NCI-H2227 treated with DMSO at 0.1 percent for 48 hours (cell line): ENCODE measurements around the gene PRR5L.
A peak's percentile ranks its signal among the peaks of the same experiment; 100 is the strongest.

ENCODE experiments used
- DNase-seq: peaks from one replicate; lab custom pipeline; 2025; lab: John Stamatoyannopoulos, UW

Gene PRR5L

DNA sequence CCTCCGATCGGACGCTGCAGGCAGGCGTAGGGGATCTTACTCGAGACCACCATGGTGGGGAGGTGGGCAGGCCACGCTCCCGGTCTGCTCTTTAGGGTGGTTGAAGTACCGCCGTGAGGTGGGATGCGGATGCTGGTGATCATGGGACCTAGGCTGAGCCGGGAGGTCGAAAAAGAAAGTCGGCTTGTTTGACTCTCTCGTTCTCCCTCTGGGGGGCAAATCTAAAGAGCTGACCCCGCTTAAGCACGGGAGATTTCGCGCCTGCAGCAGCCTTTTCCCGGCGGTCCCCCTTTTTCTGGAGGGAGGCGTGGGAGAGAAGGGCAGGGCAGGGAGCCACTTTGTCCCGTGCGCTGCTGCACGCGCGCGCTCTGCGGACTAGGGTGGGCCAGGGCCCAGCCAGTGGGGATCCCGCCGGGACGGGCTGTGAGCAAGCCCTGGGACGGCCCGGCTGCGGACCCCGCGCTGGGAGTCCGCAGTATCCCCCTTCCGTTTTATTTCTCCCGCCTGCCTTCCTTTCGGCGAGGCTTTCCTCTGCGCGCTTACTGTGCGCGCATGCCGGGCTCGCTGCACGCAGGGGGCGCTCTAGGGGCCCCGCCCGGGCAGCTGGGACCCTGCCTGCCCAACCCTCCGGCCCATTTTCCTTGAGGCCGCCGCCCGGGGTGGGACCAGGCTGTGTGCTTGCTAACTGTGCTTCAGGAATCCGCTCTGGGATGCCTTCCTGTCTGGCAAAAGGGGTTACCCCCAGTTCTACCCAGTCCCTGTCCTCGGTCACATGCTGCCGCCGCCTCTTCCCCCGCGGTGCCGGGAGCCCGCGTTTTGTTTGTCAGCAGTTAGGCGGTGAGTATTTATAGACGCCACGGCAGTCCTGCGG lies 81.0 kb downstream of the PRR5L start:
- peak; percentile 47 for DNase-seq

DNA sequence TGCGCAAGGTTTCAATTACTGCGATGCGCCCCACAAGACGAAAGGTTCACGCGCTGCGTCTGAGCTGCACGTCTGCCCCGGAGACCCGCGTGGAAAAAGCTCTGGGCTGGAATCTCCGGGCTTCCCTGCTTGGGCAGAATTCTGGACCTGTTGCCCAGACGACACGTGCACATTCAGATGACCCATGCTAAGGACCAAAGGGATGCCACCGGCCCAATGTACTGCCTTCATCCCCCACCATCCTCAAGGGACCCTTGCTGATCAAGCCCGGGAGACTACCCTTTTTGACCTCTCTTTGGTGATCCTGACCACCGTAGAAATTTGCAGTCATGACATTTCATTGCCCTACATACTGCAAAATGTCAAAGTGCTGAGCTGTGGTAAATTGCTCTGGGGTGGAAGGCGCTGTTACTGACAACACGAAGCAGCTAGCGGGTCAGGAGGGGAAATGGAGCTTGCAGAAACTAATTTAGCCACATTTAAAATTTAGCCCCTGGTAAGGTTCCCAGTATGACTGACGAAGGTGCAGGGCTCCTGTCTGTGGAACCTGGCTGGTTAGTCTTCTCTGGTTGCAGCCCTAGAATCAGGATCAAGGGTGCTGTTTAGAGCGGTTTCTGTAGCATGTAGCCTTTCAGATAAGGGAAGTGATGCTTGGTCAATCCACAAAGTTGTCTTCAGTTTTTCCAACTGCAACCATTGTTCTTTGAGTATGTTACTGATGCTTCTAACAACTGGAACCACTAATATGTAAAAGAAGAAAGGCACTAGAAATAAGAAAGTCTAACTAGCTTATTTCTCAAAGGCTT lies 81.9 kb downstream of the PRR5L start:
- DNase-seq: no peak

DNA sequence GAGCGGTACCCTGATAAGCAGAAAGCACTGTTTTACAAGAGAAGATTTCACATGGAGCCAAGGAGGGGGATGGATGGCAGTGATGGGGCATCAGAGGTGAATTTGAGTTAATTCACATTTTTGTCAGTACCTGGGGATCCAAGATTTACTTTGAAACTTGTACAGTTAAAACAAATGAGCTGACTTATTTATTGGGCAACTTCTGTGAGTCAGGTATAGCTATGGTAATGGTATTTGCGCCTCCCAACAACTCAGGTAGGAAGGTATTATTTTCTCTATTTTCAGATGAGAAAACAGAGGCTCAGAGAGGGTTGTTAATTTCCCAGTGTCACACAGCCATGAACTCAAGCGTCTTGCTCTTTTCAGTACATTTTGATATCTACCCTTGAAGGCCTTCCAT lies 83.6 kb downstream of the PRR5L start:
- no peak for DNase-seq

DNA sequence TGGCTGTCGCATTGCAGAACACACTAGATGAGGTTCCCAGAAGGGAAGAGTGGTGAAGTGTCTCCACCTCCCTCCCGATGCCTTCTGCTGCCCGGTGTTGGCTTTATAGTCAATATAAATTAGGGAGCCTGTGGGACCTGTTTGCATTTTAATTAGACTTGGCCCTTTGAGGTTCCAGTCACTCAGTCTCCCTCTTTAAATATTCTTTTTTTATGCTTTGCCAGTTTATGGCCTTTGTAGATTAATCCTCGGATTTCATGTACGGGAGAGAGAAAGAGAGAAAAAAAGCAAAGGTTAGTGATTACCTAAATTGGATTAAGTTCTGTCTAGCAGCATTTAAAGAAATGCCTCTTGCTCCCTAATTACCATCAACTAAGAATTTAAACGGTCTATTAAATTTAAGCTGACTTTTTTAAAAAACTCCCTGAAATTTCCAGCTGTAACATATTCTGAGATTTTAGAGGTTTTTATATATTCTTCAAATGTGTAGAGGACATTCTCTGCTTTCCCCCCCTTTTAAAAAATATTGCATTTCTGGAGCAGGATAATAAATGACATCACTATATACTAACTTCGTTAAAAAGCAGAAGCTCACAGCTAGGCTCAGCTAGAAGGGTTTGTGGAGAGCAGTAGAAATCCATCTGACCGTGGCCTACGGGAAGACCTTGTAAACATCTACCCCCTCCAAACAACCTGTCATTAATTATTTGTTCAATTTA lies 84.4 kb downstream of the PRR5L start:
- no peak for DNase-seq

DNA sequence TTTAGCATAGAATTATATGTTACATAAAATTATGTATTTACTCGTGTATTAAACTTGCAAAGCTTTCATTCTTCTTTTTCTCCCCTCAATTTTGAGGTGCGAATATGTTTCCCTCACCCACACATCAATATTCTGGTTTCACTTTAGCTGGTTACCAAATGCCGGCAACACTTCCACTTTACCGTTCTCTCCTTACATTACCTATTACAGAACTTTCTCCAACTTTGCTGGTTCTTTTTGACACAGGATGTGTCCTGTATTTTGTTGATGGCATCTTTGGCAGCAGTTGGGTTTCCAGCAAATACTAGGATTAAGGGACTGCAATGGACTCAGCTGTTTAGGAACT lies 84.9 kb downstream of the PRR5L start:
- DNase-seq: no peak

DNA sequence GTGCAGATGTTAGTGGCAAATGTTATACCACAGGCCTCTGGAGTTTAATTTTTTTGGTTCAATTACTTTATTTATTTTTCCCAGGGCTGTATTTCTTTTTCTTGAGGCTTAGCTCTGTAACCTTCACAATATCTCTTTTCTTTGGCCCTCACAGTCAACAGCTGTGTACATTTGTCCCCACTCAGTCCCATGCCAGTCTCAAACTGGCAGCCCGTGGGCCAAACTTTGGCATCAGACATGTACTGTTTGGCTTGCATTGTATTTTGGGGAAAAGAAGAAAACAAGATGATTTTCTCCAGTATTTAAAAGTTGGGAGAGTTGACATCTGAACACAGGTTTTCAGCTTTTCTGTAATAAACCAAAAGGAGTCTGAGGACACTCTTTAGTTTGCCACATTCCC lies 87.1 kb downstream of the PRR5L start:
- no peak for DNase-seq

DNA sequence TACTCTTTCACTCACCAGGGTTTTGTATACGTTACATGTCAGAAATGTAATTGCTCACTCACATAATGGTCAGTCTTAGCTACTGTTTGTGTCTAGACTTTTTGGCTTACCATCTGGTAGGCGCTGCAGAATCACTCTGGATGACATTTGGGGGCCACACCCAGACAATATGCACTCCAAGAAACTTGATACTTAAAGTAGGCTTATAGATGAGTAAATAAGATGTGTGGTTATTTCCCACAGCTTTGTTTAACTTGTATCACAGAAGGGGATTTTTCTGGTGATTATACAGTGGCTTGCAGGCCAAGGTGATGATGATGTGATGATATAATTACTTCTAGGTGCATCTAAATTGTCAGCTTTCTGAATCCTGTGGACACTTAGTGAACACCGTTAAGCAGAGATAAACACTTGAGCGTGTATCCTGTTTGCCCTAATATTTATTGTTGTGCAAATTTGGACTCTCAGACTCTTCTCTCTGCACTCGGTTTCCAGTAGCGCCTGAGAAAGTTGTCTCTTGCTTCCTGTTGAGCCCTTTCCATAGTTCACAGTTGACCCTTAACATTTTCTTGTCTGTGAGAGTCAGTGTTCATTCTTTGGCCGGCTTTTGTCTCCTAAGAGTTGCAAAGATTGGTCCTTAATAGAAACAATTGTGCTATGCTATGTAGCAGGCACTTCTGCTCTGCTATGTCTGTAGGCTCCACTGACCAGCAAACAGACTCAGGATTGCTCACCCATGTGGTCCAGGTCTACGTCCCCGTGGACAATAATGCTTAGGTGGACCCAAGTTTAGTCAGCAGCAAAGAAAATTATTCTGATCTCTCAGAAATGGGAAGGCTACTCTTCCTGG lies 89.3 kb downstream of the PRR5L start:
- peak; percentile 66 for DNase-seq

DNA sequence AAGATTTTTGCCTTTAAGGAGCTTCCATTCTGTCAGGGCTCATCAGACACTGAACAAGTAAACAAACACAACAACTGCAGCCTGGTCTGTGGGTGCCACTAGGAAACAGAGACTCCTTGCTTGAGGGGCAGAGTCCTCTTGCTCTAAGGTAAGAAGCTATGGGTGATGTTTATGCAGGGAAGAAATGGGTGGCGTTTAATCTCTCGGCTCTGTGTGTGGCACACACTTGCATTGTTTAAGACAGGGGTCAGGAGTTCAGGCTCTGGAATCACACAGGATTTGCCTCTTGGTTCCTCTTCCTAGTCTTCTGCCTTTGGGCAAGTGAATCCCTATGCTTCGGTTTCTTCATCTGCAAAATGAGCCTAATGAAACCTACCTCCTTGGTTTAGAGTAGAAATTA lies 90.3 kb downstream of the PRR5L start:
- DNase-seq: no peak

DNA sequence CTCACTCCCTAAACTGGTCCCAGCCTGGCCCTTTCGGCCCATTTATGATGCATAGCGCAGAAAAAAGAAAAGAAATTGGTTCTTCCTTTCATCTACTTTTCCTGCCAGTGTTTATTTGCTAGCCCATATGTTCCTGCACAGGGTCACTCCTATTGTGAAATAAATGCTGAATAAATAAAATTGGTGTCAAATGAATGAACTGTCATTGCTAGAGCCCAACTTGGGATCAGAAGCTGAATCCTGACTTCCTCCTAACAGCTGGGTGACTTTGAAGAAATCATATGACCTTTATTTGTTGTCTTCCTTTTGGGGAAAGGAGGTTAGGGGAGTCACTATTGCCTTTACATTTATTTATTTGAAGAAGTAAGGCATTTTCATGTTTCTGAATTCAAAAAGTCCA lies 92.0 kb downstream of the PRR5L start:
- DNase-seq: no peak

DNA sequence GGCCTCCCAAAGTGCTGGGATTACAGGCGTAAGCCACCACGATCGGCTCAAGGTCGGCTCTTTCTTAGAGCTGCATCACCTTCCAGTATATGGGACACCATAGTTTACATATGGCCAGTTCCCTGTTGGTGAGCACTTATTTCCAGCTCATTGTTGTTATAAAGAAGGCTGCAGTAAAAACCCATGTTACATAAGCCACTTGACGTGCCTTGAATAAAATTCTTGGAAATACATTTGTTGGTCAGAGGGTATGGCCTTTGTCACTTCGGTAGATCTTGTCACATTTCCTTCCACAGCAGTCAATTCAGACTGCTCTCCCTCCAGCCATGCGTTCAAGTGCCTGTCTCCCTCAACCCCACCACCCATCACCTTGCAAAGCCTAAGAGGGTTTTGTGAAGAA lies 92.9 kb downstream of the PRR5L start:
- DNase-seq: no peak

DNA sequence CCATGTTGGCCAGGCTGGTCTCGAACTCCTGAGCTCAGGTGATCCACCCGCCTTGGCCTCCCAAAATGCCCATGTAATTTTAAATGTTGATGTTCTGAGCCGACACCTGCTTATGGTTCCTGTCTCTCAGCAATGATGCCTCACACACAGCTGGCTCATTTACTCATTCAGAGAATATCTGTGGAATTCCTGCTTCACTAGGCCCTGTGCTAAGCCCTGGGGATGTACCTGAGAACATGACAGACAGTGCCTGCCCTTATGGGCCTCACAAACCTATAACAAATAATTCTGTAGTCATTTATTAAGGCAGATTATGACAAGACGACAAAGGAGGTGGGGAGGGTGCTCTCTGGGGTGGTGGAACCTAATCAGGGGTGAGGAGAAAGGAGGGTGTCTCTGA lies 93.7 kb downstream of the PRR5L start:
- DNase-seq: no peak

DNA sequence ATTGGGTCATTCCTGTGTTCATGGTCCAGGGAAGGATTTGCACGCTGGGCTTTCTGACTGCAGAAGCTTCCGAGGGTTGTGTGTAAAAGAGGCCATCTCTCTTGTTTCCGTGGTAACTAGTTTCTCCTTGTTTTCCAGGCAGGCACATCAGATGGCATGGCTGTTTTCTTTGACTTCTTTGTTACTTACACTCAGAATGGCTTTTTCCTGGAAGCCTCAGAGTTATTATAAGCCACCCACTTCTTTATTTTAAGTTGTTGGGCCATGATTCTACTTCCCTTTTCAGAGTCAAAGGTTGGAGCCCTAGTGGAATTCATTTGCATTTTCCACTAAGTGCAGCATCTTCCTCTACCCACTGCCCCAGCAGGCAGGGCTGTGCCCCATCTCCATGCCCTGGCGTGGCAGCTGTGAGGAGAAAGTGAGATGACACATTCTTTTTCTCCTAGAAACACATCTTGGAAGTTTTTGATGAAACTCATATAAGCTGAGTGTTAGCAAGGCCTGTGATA lies 94.9 kb downstream of the PRR5L start:
- DNase-seq: peak; percentile 55

DNA sequence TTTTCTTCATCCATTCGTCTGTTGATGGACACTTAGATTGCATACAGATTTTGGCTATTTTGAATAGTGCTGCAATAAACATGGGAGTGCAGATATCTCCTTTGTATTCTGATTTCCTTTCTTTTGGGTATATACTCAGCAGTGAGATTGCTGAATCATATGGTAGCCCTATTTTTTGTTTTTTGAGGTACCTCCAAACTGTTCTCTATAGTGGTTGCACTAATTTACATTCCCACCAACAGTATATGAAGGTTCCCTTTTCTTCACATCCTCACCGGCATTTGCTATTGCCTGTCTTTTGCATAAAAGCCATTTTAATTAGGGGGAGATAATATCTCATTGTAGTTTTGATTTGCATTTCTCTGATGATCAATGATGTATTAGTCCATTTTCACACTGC lies 96.1 kb downstream of the PRR5L start:
- DNase-seq: no peak

DNA sequence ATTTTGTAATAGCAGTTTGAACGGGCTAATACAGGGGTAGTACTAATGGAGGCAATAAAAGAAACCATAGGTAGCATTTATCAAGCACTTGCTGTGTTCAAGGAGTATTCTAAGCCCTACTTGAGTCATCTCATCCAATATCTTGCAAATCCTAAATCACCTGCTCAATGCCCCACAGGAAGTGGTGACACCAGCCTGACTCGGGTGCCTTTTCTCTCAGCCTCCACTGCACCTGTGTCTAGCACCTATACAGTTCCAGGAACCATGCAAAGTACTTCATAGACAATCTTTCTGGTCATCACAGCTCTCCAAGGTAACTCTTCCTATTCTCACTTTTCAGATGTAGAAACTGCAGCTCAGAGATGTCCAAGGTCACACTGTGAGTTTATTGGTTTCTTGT lies 98.0 kb downstream of the PRR5L start:
- no peak for DNase-seq

DNA sequence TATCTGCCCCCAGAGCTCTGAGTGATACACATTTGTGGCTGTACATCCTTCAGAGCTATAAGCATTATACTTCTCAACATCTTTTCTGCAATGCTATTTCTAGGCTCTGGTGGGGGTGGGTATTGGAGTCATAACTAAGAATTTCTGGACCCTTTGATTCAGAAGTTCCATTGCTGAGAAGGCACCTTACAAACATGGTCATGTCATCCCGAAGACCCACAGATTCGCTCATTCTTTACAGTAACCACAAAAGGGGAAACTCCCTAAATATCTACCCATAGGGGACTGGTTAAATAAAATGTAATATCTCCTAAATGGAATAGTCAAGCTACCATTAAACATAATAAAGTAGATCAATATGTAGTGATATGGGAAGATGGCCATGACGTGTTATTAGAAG lies 98.8 kb downstream of the PRR5L start:
- no peak for DNase-seq

DNA sequence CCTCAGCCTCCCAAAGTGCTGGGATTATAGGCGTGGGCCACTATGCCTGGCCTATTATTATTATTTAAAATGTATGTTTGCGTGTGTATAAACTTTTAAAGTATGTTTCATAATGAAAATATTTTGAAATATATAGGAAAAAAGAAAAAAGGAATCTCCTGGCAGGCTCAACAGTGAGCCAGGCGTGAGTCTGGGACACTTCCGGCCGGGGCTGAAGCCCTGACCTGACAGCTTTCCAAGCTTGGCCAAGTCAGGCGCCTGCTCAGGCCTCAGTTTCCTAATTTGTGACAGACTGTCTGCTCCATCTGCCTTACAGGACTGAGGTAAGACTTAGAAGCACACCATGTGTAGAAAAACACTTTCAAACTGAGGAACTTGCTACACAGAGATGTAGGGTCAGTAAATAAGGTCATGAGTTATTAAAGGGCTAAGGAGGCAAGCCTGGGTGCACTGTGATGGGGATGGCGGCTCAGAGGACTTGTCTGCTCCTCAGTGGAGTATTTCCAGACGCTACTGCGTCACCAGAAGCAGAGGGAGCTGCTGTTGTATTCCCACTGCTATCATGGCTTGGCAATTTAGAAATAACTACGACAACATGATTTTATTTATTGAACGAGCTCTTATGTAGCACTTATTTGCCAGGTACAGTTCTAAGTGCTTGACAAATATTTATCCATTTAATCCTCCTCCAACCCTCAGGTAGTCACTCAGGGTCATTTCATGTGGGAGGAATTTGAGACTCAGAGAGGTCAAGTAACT lies 100.1 kb downstream of the PRR5L start:
- DNase-seq: no peak

DNA sequence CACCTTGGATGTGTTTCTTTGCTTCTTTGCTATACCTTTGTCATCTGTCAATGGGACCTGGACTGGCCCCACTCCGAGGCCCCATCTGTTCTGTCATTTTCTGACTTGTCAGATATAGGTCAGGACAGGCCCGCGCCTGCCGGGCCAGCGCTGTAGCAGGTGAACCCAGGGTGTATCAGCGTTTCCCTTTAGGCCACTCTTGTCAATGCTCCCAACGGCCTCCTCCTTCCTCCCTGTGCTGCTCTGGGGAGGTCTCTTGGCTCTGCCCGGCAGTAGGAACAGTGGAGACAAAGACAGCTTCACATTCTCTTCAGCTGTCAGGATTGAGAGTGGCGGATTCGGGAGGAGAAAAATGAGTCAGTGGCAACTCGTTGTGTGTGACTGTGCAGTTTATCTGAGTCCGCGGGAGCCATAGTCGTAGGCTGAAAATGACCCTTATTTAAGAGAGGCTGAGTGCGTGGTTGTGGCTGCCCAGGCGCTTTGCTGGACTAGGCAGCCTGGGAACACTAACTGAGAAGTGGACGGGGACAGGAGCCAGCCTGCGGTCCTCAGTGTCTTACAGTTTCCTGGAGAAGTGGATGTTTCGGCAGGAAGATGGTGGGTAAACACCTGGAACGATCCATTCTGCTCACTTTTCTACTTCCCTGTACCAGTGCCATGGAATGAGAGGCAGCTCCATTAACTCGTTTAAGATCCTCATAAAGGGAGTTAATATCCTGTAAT lies 102.3 kb downstream of the PRR5L start:
- no peak for DNase-seq

DNA sequence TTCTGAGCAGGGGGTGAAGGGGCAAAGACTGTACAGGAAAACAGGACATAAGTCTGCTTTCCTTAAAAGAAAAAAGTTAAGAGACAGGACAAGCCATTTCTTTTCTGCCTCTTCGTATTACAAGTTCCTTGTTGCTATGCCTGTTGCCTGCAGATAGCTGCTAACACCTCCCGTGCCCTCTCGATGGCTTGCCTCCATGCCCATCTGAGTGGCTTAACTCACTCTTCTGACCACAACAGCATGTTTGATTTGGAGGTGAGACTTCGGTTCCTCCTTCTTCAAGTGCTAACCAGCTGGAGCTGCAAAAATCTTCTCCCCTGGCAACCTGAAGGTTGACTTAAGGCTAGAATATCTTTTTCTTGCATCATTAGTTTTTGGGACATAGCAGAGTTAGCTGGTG lies 103.1 kb downstream of the PRR5L start:
- no peak for DNase-seq

DNA sequence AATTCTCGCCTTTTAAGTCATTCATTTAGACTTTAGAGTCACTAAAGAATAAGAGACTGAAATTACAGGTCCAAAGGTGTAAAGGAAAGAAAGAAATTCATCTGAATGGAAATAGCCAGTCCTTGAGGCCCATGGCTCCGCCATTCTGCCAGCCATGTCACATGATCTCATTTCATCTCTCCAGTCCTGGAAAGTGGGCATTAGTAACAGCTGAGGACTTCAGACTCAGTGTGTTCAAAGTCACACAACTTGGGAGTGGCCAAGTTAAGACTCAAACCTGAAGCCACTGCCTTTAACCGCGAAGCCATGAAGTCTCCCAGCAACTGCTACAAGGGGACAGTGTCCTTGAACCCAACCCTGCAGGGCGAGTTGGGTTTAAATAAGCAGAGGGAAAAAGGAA lies 103.7 kb downstream of the PRR5L start:
- DNase-seq: no peak

DNA sequence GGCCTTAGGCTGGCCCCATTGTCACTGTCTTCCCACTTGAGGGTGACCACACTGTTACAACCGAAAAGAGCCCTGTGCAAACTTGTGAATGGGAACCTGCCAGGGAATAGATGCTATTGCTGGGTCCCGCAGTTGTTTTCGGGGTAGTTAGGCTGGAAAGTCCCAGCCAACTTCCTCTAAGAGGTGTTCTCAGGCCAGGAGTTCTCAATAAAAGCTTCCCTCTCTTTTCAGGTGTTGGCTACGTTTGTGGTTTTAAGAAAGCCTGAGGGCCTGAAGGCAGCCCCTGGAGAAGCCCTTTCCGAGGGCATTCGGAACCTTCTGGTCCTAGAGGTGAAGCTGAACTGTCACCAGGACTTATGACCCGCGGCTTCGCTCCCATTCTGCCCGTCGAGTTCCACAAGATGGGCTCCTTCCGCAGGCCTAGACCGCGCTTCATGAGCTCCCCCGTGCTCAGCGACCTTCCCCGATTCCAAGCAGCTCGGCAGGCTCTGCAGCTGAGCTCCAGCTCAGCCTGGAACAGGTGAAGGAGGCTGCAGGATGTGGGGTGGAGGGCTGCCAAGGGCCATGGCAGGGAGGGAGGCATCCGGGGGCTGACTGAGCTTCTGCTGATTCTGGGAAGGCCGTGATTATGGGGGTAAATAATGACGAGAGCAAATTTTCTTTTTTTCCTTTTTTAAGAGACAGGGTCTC lies 104.8 kb downstream of the PRR5L start:
- DNase-seq: no peak
